Right ventricle myocardium superior (tissue), 1 donor: ENCODE measurements around the gene GOT2. TPM values are rescaled to one million over a fixed set of nuclear protein-coding genes. Genes with fewer than 3 reads are reported as not detected.
A peak's percentile ranks its signal among the peaks of the same experiment; 100 is the strongest.
"Not testable (repeated sequence)": the region's sequence is repeated elsewhere in the genome, so short reads cannot be mapped to it uniquely, and the experiment has no call there.

Experiments used
- ATAC-seq: fragments of 200-7000 bp; cut with Tn5 transposase; one replicate; pipeline ENCODE4 v1.9.1; 2020; ENCODE audit warnings: mild to moderate bottlenecking; ENCODE audit not compliant: poor library complexity
- DNase-seq: peaks from one replicate; pipeline ENCODE4 v3.0.0-alpha.2; 2020
- intact Hi-C: fragments of 100-400 bp; cut with DNase I; formaldehyde crosslinking; loops from one replicate; pipeline ENCODE4 v1.11.2; 2022
- total RNA-seq: library from RNA; stranded (reverse); fragmentation: NEBNext Ultra II Directional; extraction: Animal tissue kit (Norgen Biotek cat#: 25700); gene quantifications from one replicate; pipeline ENCODE4 v1.2.1, GENCODE V29; 2021
- donor health status: DM: no; HTN: yes; CAD: no; lungs with severe emphysema.

GOT2 gene
- total RNA-seq, 1 donor from 2014 or later, result 533 TPM

- no peak for ATAC-seq
- DNase-seq, result no peak
- intact Hi-C loops, result no loop called here
Measured at GRCh38 chr16:58670177-58670576, 63.9 kb downstream of the GOT2 start.

- ATAC-seq (no peak), DNase-seq (no peak)
- intact Hi-C loops, result no loop called here
Measured at GRCh38 chr16:58665200-58665599, 68.9 kb downstream of the GOT2 start.

- peak; percentile 86 for ATAC-seq
- DNase-seq, result no peak
- intact Hi-C loops, result no loop called here
Measured at GRCh38 chr16:58661199-58661830, 72.8 kb downstream of the GOT2 start.

GRCh38 chr16:58659911-58660310, 74.2 kb downstream of the GOT2 start:
- DNase-seq, intact Hi-C loops, ATAC-seq: not testable (repeated sequence)

GRCh38 chr16:58658796-58659211, 75.3 kb downstream of the GOT2 start:
- DNase-seq, result no peak
- no peak for ATAC-seq
- intact Hi-C loops, result no loop called here

Other genes with a start within 250 kb of the GOT2 start
- 290 TPM for gene NDRG4, start 234.2 kb downstream of the GOT2 start, total RNA-seq
- gene SETD6, start 218.8 kb downstream of the GOT2 start, total RNA-seq, result 14.4 TPM
- 68.3 TPM for gene CNOT1, start 104.5 kb downstream of the GOT2 start, total RNA-seq
- 35.3 TPM for gene SLC38A7, start 49.5 kb downstream of the GOT2 start, total RNA-seq